NCI-H82 (cell line): ENCODE measurements around the gene RPP21.

Experiments used
- DNase-seq: peaks from one replicate; lab custom pipeline; 2025; lab: John Stamatoyannopoulos, UW

RPP21 gene

GRCh38 chr6:30380464-30380863 is 35.5 kb downstream of the RPP21 start:
- no peak for DNase-seq

- no peak for DNase-seq
These were observed 41.2 kb downstream of the RPP21 start for GRCh38 chr6:30386166-30386565.

GRCh38 chr6:30391240-30391639 is 46.3 kb downstream of the RPP21 start:
- no peak for DNase-seq

GRCh38 chr6:30394139-30394538 is 49.2 kb downstream of the RPP21 start:
- no peak for DNase-seq
